Fibroblast of skin of left quadriceps (primary cell): ENCODE data around the gene SPINT4.
A peak's percentile ranks its signal among the peaks of the same experiment; 100 is the strongest.

Experiments used
- DNase-seq, 2 experiments: peaks; one replicate each; pipeline ENCODE4 v3.0.0-alpha.2; 2013; ENCODE audit warnings: low read depth in 2 of 2

SPINT4 gene

GRCh38 chr20:45765307-45765875, 43.2 kb downstream of the SPINT4 start:
- DNase-seq: no peak

GRCh38 chr20:45765980-45766379, 43.8 kb downstream of the SPINT4 start:
- no peak for DNase-seq

GRCh38 chr20:45768479-45768878, 46.3 kb downstream of the SPINT4 start:
- no peak for DNase-seq

- peak; percentile 67 to 68 for DNase-seq
Observed at GRCh38 chr20:45771182-45771759, 49.1 kb downstream of the SPINT4 start.

GRCh38 chr20:45772693-45773092, 50.5 kb downstream of the SPINT4 start:
- no peak for DNase-seq

GRCh38 chr20:45774945-45775344, 52.8 kb downstream of the SPINT4 start:
- no peak for DNase-seq

- no peak for DNase-seq
Observed at GRCh38 chr20:45775411-45775810, 53.3 kb downstream of the SPINT4 start.
